SKM-1 (cell line): Measurements from ENCODE around the gene PODNL1.
A peak's percentile ranks its signal among the peaks of the same experiment; 100 is the strongest.
"Not testable (repeated sequence)": the region's sequence is repeated elsewhere in the genome, so short reads cannot be mapped to it uniquely, and the experiment has no call there.

Source experiments
- DNase-seq: peaks from one replicate; lab custom pipeline; 2025; ENCODE audit not compliant: unreplicated experiment; lab: John Stamatoyannopoulos, UW

The PODNL1 gene

GRCh38 chr19:13929956-13930355 is 8.3 kb downstream of the PODNL1 start:
- DNase-seq, result no peak

- DNase-seq, result no peak
Measured at GRCh38 chr19:13929340-13929739, 8.9 kb downstream of the PODNL1 start.

DNA sequence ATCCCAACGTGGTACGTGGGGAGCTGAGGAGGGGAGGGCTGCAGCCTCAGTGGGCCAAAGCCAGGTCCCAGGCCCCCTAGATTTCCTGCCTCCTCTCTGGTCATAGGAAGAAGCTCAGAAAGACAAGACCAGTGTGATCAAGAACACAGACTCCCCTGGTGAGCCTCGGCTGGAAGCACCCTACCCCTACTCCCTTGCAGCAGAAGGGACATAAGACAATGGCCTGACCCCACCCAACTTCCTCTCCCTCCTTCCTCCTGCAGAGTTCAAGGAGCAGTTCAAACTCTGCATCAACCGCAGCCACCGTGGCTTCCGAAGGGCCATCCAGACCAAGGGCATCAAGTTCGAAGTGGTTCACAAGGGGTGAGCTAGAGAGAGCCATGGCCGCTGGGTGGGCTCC is 11.5 kb downstream of the PODNL1 start:
- DNase-seq, result no peak

GRCh38 chr19:13926010-13926409 is 12.2 kb downstream of the PODNL1 start:
- no peak for DNase-seq

DNA sequence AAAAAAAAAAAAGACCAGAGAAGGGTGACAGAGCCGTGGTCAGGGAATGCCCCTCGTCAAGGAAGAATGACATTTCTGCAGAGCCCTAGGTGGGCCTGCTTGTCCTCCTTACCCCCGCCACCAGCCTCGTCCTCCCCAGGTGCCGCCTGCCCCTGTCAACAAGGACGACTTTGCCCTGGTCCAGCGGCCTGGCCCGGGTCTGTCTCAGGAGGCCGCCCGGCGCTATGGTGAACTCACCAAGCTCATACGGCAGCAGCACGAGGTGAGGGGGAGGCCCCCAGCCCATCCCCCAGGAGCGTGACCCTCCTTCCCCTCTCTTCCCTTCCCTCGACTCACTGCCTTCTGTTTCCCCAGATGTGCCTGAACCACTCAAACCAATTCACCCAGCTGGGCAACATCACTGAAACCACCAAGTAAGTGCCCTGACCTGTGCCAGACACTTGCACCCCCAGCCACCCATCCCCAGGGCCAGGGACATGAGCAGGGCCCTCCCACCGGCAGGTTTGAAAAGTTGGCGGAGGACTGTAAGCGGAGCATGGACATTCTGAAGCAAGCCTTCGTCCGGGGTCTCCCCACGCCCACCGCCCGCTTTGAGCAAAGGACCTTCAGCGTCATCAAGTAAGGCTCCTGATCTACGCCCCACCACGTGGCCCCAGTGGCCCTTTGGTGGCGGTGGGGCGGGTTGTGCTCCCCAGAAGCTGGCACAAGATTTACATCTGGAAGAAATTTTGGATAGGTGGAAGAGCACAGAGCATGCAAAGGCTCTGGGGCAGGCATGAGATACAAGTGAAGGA is 14.8 kb downstream of the PODNL1 start:
- DNase-seq, result no peak

DNA sequence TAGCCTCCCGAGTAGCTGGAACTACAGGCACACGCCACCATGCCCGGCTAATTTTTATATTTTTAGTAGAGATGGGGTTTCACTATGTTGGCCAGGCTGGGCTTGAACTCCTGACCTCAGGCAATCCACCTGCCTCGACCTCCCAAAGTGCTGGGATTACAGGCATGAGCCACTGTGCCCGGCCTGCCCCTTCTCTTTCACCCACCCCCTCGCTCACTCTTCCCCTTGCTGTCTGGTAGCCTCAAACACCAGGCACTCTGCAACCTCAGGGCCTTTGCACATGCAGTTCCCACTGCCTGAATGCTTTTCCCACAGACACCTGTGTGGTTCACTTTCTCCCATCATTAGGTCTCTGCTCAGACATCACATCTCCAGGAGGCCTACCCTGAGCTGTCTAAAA is 16.1 kb downstream of the PODNL1 start:
- not testable (repeated sequence) for DNase-seq

- peak; percentile 16 for DNase-seq
Measured at GRCh38 chr19:13920940-13921747, 17.1 kb downstream of the PODNL1 start.

DNA sequence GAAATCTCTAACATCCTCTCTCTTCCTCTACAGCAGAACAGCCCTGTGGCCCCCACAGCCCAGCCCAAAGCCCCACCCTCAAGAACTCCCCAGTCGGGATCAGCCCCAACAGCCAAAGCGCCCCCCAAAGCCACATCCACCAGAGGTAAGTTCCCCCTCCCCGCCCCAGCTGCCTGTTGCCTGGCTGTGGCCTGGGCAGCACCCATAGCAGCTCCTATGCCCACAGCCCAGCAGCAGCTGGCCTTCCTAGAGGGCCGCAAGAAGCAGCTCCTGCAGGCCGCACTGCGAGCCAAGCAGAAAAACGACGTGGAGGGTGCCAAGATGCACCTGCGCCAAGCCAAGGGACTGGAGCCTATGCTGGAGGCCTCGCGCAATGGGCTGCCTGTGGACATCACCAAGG is 17.7 kb downstream of the PODNL1 start:
- DNase-seq, result no peak

GRCh38 chr19:13918726-13919411 is 19.3 kb downstream of the PODNL1 start:
- no peak for DNase-seq

DNA sequence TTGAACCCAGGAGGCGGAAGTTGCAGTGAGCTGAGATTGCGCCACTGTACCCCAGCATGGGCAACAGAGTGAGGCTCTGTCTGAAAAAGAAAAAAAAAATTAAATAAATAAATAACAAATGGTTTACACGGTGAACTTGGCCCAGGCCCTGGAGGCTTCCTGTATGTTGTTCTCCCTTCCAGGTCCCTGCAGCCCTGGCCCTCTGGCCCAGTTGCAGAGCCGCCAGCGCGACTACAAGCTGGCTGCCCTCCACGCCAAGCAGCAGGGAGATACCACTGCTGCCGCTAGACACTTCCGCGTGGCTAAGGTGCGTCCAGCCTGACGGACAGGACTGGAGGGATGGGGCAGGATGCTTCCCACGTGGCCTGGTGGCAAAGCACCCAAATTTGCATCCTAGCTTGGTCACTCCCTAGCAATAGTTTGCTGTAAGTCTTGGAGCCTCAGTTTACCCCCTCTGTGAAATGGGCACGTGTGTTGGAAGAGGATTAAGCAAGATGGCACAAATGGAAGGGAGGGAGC is 20.3 kb downstream of the PODNL1 start:
- DNase-seq, result no peak

DNA sequence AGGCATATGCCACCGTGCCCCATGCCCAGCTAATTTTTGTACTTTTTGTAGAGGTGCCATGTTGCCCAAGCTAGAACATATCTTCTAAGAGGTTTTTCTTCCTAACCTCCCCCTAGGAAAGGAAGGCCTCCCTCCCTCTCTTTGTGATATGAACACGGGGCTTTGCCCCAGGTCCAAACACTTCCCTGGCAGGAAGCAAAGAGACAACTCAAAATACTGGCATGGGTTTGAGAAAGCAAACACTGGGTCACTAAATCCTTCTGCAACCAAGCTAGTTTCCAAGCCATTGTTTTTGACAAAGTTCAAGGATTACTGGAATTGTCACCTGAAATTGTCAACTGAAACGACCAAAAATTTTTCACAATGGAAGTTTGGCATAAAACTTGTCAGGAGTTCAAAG is 23.4 kb downstream of the PODNL1 start:
- DNase-seq, result no peak

DNA sequence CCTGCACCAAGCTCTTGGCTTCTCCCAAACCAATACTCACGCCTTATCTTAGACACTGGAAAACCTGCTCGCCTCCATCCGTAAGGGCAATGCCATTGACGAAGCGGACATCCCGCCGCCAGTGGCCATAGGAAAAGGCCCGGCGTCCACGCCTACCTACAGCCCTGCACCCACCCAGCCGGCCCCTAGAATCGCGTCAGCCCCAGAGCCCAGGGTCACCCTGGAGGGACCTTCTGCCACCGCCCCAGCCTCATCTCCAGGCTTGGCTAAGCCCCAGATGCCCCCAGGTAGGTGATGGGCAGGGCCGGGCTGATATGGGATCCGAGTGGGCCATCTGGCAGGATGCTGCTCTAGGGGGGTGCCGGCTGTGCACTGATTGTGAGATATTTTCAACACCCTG is 24.9 kb downstream of the PODNL1 start:
- no peak for DNase-seq

DNA sequence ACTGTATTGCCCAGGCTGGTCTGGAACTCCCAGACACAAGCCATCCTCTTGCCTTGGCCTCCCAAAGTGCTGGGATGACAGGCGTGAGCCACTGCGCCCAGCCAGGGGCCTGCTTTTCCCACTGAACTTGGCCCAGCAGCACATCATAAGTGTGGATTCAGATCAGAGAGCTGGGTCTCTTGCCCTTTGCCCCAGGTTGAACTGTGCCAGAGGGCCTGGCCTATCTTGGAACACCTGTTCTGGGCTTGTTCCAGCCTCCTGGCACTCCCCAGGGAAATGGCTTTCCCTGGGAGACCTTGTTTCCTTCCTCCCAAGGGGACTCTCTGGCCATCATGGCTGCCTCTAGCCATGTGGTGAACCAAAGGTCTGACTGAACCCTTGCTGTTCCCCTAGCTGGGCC is 28.8 kb downstream of the PODNL1 start:
- no peak for DNase-seq

GRCh38 chr19:13908674-13909073 is 29.5 kb downstream of the PODNL1 start:
- DNase-seq, result no peak

DNA sequence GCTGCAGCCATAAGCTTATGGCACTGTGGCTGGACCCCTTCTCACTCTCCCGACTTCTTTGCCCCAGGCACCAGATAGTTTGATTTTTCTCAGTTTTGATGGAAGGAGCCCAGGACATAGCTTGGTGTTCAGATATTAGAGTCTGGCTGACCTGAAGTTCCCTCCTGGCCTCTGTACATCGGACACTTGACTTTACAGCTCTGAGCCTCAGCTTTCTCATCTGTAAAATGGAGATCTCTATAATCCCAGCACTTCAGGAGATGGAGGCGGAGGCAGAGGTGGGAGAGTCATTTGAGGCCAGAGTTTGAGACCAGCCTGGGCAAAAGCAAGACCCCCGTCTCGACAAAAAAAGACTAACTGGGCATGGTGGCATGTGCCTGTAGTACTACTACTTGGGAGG is 31.3 kb downstream of the PODNL1 start:
- no peak for DNase-seq

- DNase-seq, result no peak
Measured at GRCh38 chr19:13906521-13906904, 31.7 kb downstream of the PODNL1 start.

- peak; percentile 83 for DNase-seq
Measured at GRCh38 chr19:13905634-13906520, 32.3 kb downstream of the PODNL1 start, which contains the start of the genes BRME1 and CC2D1A. TSS of gene BRME1 (minus strand) at chr19:13906117. CDS start at chr19:13904892, 1,225 bp downstream. TSS of gene CC2D1A (plus strand) at chr19:13906201. CDS start at chr19:13906442, 241 bp downstream.

GRCh38 chr19:13902993-13903555 is 35.1 kb downstream of the PODNL1 start:
- DNase-seq, result peak; percentile 35

GRCh38 chr19:13899912-13900584 is 38.2 kb downstream of the PODNL1 start:
- no peak for DNase-seq
